T-helper 2 cell treated with Interferon-gamma antibody and Interleukin-4, amounts not matched to agents 5 μg/mL and 100 μg/mL, for 36 hours (primary cell): ENCODE data around the gene EYS.
"Not testable (repeated sequence)": the region's sequence is repeated elsewhere in the genome, so short reads cannot be mapped to it uniquely, and the experiment has no call there.

Experiments
- DNase-seq: peaks from one replicate; pipeline ENCODE4 v3.0.0; 2021; ENCODE audit warnings: low spot score
- H3K27ac Mint-ChIP-seq: one replicate; pipeline ENCODE4 v1.8.0; 2021; ENCODE audit warnings: mild to moderate bottlenecking, mixed read lengths
- H3K27me3 Mint-ChIP-seq: one replicate; pipeline ENCODE4 v1.8.0; 2021; ENCODE audit warnings: low read depth, mixed read lengths
- H3K36me3 Mint-ChIP-seq: one replicate; pipeline ENCODE4 v1.8.0; 2021; ENCODE audit warnings: low read depth, mixed read lengths
- H3K4me1 Mint-ChIP-seq: one replicate; pipeline ENCODE4 v1.8.0; 2021; ENCODE audit warnings: low read depth, mixed read lengths
- H3K4me3 Mint-ChIP-seq: one replicate; pipeline ENCODE4 v1.8.0; 2022; ENCODE audit warnings: mild to moderate bottlenecking, moderate library complexity, mixed read lengths
- H3K9me3 Mint-ChIP-seq: one replicate; pipeline ENCODE4 v1.8.0; 2021; ENCODE audit warnings: mixed read lengths

EYS gene

GRCh38 chr6:64502801-64503200 lies 1204.2 kb downstream of the EYS start:
- H3K4me1 Mint-ChIP-seq, result no peaks in the 10 kb centered on the region
- H3K36me3 Mint-ChIP-seq, result no peaks in the 10 kb centered on the region
- peaks cover 14% of the 10 kb centered on the region for H3K9me3 Mint-ChIP-seq
- H3K27ac Mint-ChIP-seq, result no peak overlapping the region
- no peaks in the 10 kb centered on the region for H3K27me3 Mint-ChIP-seq
- no peak overlapping the region for H3K4me3 Mint-ChIP-seq
- no peak for DNase-seq

- no peaks in the 10 kb centered on the region for H3K27me3 Mint-ChIP-seq
- no peak overlapping the region for H3K27ac Mint-ChIP-seq
- H3K9me3 Mint-ChIP-seq, result peaks cover 16% of the 10 kb centered on the region
- no peak for DNase-seq
- no peak overlapping the region for H3K4me3 Mint-ChIP-seq
- H3K4me1 Mint-ChIP-seq, result no peaks in the 10 kb centered on the region
- H3K36me3 Mint-ChIP-seq, result no peaks in the 10 kb centered on the region
Observed at GRCh38 chr6:64497634-64498033, 1209.4 kb downstream of the EYS start.

GRCh38 chr6:64489763-64490162 lies 1217.3 kb downstream of the EYS start:
- Mint-ChIP-seq H3K4me1 (no peaks in the 10 kb centered on the region), H3K4me3 (no peak overlapping the region), H3K9me3 (peaks cover 9% of the 10 kb centered on the region), H3K36me3 (no peaks in the 10 kb centered on the region), H3K27ac (no peak overlapping the region), H3K27me3 (no peaks in the 10 kb centered on the region)
- no peak for DNase-seq

GRCh38 chr6:64486578-64487351 lies 1220.3 kb downstream of the EYS start:
- Mint-ChIP-seq H3K36me3 (no peaks in the 10 kb centered on the region), H3K27me3 (no peaks in the 10 kb centered on the region), H3K9me3 (peaks cover 11% of the 10 kb centered on the region), H3K4me3 (no peak overlapping the region), H3K4me1 (no peaks in the 10 kb centered on the region), H3K27ac (no peak overlapping the region)
- no peak for DNase-seq

- no peaks in the 10 kb centered on the region for H3K4me1 Mint-ChIP-seq
- no peaks in the 10 kb centered on the region for H3K36me3 Mint-ChIP-seq
- H3K4me3 Mint-ChIP-seq, result no peak overlapping the region
- H3K9me3 Mint-ChIP-seq, result peaks cover 11% of the 10 kb centered on the region
- H3K27me3 Mint-ChIP-seq, result no peaks in the 10 kb centered on the region
- no peak for DNase-seq
- no peak overlapping the region for H3K27ac Mint-ChIP-seq
Observed at GRCh38 chr6:64483956-64484499, 1223.0 kb downstream of the EYS start.

GRCh38 chr6:64482631-64483030 lies 1224.4 kb downstream of the EYS start:
- Mint-ChIP-seq H3K9me3 (peaks cover 11% of the 10 kb centered on the region), H3K4me3 (no peak overlapping the region), H3K36me3 (no peaks in the 10 kb centered on the region), H3K27ac (no peak overlapping the region), H3K27me3 (no peaks in the 10 kb centered on the region), H3K4me1 (no peaks in the 10 kb centered on the region)
- no peak for DNase-seq

DNA sequence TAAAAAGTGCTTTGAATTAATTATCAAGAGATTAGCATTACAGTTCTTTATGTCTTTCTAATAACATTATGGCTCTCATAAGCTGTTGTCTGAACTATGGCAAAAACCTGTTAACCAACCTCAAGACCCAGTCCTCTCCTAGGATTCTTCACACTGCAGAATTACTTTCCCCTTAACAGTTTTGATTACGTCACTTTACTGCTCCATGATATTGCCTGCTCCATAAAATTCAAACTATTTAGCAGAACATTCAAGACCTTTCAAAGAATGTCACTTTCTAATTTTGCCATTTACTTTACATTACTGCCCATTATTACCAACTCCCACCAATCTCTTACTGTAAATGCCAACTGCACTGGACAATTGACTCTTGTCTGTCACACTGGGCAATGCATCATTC lies 1227.9 kb downstream of the EYS start:
- Mint-ChIP-seq H3K36me3 (no peaks in the 10 kb centered on the region), H3K4me3 (no peak overlapping the region), H3K27me3 (no peaks in the 10 kb centered on the region), H3K9me3 (peaks cover 11% of the 10 kb centered on the region), H3K27ac (no peak overlapping the region), H3K4me1 (no peaks in the 10 kb centered on the region)
- DNase-seq, result no peak

DNA sequence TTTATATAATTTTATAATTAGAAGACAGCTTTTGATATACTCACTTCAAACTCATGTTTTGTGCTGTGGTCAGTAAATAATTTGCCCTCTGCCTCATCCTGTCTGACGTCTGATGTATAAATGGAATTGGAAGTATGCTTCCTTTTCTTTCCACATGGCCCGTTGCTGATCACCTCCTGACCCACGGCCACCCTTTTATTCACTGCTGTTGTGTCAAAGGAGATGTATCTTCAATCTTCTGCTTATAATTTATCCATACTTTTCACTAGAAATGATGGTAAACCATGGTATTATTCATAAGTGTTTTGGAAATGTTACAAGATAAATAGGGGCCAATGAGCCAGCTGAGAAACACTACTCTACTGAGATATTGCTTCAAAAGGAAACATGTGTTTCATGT lies 1229.6 kb downstream of the EYS start:
- Mint-ChIP-seq H3K4me1 (no peaks in the 10 kb centered on the region), H3K27me3 (no peaks in the 10 kb centered on the region), H3K9me3 (peaks cover 7% of the 10 kb centered on the region), H3K36me3 (no peaks in the 10 kb centered on the region), H3K27ac (no peak overlapping the region), H3K4me3 (no peak overlapping the region)
- no peak for DNase-seq

GRCh38 chr6:64476935-64477334 lies 1230.1 kb downstream of the EYS start:
- no peak overlapping the region for H3K27ac Mint-ChIP-seq
- DNase-seq, result no peak
- no peaks in the 10 kb centered on the region for H3K4me1 Mint-ChIP-seq
- no peaks in the 10 kb centered on the region for H3K36me3 Mint-ChIP-seq
- H3K9me3 Mint-ChIP-seq, result peaks cover 7% of the 10 kb centered on the region
- H3K4me3 Mint-ChIP-seq, result no peak overlapping the region
- no peaks in the 10 kb centered on the region for H3K27me3 Mint-ChIP-seq

DNA sequence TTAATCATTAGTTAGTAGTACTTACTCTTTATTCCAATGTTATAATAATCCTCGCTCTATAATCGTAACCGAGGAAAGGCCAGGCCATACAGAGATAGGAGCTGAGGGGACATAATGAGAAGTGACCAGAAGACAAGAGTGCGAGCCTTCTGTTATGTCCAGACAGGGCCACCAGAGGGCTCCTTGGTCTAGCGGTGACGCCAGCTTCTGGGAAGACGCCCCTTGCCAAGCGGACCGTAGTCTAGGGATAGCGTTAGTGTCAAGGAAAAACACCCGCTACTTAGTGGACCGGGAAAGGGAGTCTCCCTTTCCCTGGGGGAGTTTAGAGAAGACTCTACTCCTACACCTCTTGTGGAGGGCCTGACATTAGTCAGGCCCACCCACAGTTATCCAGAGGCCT lies 1237.6 kb downstream of the EYS start:
- DNase-seq, H3K27ac Mint-ChIP-seq, H3K27me3 Mint-ChIP-seq, H3K36me3 Mint-ChIP-seq, H3K4me1 Mint-ChIP-seq, H3K4me3 Mint-ChIP-seq: not testable (repeated sequence)
- H3K9me3 Mint-ChIP-seq, result peaks cover 39% of the 10 kb centered on the region

DNA sequence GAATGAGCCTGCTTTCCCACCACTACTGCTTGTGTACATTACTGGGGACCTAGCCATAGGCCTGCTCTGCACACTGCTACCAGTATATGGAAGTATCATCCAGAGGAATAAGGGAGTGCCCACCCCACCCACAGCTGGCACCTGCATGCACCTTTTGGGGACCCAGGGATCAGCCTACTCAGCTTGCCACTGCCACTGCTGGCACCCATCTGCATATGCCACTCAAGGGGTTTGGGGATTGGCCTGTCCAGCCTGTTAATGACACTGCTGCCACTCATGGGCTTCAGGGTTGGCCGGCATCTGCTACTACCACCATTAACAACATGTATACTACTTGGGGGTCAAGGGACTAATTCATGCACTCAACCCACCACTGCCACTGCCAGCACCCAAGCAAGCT lies 1239.4 kb downstream of the EYS start:
- Mint-ChIP-seq H3K4me3 (no peak overlapping the region), H3K27me3 (no peaks in the 10 kb centered on the region), H3K36me3 (no peaks in the 10 kb centered on the region), H3K4me1 (no peaks in the 10 kb centered on the region), H3K27ac (no peak overlapping the region), H3K9me3 (peaks cover 41% of the 10 kb centered on the region)
- no peak for DNase-seq

GRCh38 chr6:64459411-64459944 lies 1247.5 kb downstream of the EYS start:
- Mint-ChIP-seq H3K27ac (no peak overlapping the region), H3K9me3 (peaks cover 15% of the 10 kb centered on the region), H3K4me3 (no peak overlapping the region), H3K4me1 (no peaks in the 10 kb centered on the region), H3K27me3 (no peaks in the 10 kb centered on the region), H3K36me3 (no peaks in the 10 kb centered on the region)
- no peak for DNase-seq

- not testable (repeated sequence) for H3K4me1 Mint-ChIP-seq
Observed at GRCh38 chr6:64448101-64448500, 1258.9 kb downstream of the EYS start.

DNA sequence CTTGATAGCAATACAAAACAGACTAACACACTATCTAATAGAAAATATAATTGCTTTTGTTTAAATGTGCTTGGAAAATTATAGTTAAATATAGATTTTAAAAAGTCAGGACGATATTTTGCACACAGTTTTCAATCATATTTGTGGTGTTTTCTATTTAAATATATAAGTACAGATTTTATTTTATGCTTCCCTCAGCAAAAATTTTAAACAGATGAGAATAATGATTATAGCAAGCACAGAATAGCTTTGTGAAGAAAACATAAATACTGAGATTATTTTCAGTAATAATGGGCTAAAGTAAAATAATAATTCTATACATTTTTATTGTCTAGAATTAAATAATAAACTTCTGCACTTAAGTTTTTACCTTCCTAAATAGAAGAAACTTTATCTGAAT lies 1262.0 kb downstream of the EYS start:
- DNase-seq, result no peak
- peaks cover 17% of the 10 kb centered on the region for H3K9me3 Mint-ChIP-seq
- H3K36me3 Mint-ChIP-seq, result no peaks in the 10 kb centered on the region
- no peaks in the 10 kb centered on the region for H3K4me1 Mint-ChIP-seq
- H3K27me3 Mint-ChIP-seq, result no peaks in the 10 kb centered on the region
- H3K27ac Mint-ChIP-seq, result no peak overlapping the region
- H3K4me3 Mint-ChIP-seq, result no peak overlapping the region

More at GRCh38 chr6:64448101-64448500, 1258.9 kb downstream of the EYS start:
- H3K27ac Mint-ChIP-seq, H3K4me3 Mint-ChIP-seq, H3K36me3 Mint-ChIP-seq, DNase-seq, H3K27me3 Mint-ChIP-seq: not testable (repeated sequence)
- peaks cover 14% of the 10 kb centered on the region for H3K9me3 Mint-ChIP-seq

DNA sequence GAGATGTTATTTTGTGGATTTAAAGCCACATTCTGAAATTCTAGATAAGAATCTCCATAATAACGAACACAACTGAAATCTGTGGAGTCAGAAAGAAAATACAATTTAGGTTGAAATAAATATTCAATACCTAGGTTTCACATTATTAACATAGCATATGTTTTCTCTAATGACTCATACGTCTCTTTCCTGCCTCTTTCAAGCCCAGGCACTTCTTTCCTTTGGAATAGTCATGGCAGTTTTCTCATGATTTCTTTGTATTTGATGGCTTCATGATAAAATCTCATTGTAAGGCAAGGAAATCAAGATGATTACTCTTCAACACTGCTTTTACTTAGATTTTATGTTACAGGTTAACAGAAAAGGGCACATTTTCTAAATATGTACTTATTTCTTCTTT lies 1267.8 kb downstream of the EYS start:
- DNase-seq, result no peak
- H3K9me3 Mint-ChIP-seq, result peaks cover 17% of the 10 kb centered on the region

More for the DNA sequence above, 1267.8 kb downstream of the EYS start:
- Mint-ChIP-seq H3K4me1 (no peaks in the 10 kb centered on the region), H3K27ac (no peak overlapping the region), H3K36me3 (no peaks in the 10 kb centered on the region), H3K27me3 (no peaks in the 10 kb centered on the region), H3K4me3 (no peak overlapping the region)
